Nephron (organoid): Measurements from ENCODE around the gene URI1.
A peak's percentile ranks its signal among the peaks of the same experiment; 100 is the strongest.
"Not testable (repeated sequence)": the region's sequence is repeated elsewhere in the genome, so short reads cannot be mapped to it uniquely, and the experiment has no call there.

Experiments used
- H3K27ac Mint-ChIP-seq, 3 experiments: 2 replicates each; pipeline ENCODE4 v1.8.0; 2020; ENCODE audit warnings: mixed read lengths in 3 of 3, mild to moderate bottlenecking in 2 of 3, moderate library complexity in 1 of 3
- H3K27me3 Mint-ChIP-seq: 2 replicates; pipeline ENCODE4 v1.8.0; 2021; ENCODE audit warnings: low read depth, mild to moderate bottlenecking, moderate library complexity, mixed read lengths
- H3K36me3 Mint-ChIP-seq: 2 replicates; pipeline ENCODE4 v1.8.0; 2020; ENCODE audit warnings: low read depth, mixed read lengths
- H3K4me1 Mint-ChIP-seq: 2 replicates; pipeline ENCODE4 v1.8.0; 2020; ENCODE audit warnings: mixed read lengths
- H3K4me3 Mint-ChIP-seq, 3 experiments: 2 replicates each; pipeline ENCODE4 v1.8.0; 2020; ENCODE audit warnings: mild to moderate bottlenecking in 3 of 3, mixed read lengths in 3 of 3, moderate library complexity in 2 of 3
- H3K9me3 Mint-ChIP-seq: 2 replicates; pipeline ENCODE4 v1.8.0; 2020; ENCODE audit warnings: mixed read lengths
- TF ChIP-seq, protein P1 (sequence below), 3 experiments: fragments of 200-600 bp; sonication (generic); IDR thresholded peaks; one replicate each; pipeline ENCODE4 v1.5.0; 2021; ENCODE audit warnings: antibody characterized with exemption in 3 of 3; ENCODE audit not compliant: unreplicated experiment in 3 of 3

Gene URI1

DNA sequence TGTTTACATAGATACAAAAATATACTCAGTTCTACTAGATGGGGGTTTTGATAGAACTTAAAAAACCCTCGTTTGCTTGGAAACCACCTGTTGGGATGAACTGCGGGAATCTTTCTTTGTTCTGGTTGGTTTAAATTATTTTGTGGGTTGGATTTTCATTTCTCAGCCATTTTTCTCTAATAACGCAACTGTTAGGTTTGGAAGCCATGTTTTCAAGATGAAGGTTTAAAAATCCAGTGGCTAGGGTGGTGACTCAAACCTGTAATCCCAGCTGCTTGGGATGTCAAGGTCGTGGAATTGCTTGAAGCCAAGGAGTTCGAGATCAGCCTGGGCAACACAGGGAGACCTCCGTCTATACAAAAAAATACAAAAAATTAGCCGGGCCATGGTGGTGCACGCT is 1.6 kb downstream of the URI1 start:
- peaks cover 9% of the 10 kb centered on the region for H3K27me3 Mint-ChIP-seq
- H3K4me3 Mint-ChIP-seq: peak overlapping the region; percentile 98 to 99 (median 99)
- peak overlapping the region; percentile 69 to 89 (median 84) for H3K27ac Mint-ChIP-seq
- peaks cover 16% of the 10 kb centered on the region for H3K36me3 Mint-ChIP-seq
- peaks cover 15% of the 10 kb centered on the region for H3K9me3 Mint-ChIP-seq
- H3K4me1 Mint-ChIP-seq: peaks cover 37% of the 10 kb centered on the region
- TF ChIP-seq, protein P1, sequence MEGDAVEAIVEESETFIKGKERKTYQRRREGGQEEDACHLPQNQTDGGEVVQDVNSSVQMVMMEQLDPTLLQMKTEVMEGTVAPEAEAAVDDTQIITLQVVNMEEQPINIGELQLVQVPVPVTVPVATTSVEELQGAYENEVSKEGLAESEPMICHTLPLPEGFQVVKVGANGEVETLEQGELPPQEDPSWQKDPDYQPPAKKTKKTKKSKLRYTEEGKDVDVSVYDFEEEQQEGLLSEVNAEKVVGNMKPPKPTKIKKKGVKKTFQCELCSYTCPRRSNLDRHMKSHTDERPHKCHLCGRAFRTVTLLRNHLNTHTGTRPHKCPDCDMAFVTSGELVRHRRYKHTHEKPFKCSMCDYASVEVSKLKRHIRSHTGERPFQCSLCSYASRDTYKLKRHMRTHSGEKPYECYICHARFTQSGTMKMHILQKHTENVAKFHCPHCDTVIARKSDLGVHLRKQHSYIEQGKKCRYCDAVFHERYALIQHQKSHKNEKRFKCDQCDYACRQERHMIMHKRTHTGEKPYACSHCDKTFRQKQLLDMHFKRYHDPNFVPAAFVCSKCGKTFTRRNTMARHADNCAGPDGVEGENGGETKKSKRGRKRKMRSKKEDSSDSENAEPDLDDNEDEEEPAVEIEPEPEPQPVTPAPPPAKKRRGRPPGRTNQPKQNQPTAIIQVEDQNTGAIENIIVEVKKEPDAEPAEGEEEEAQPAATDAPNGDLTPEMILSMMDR (IDR thresholded peaks at IDR 0.05; ENCODE audit: unreplicated experiment in 3 of 3): no peak

GRCh38 chr19:29944390-29945012 is 2.5 kb downstream of the URI1 start:
- H3K27ac Mint-ChIP-seq: peak overlapping the region; percentile 30 to 61 (median 57)

DNA sequence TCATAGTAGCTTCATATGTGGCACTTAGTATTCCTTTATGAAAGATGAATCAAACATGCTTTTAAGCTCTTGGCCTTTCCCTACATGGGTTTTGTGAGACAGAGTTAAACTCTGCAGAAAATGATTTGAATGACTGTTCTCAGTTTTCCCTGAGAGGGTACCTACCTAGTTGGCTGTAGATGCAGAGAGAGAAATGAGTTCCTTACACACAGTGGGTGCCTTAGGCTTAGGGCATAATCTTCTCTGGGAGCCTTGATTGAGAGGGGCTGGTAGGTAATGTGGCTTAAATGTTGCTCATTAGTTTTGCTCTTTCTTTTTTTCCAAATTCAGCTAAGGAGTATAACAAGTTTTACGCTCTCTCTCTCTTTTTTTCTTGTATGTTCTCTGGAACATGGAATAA is 3.0 kb downstream of the URI1 start:
- peaks cover 20% of the 10 kb centered on the region for H3K36me3 Mint-ChIP-seq
- peak overlapping the region; percentile 54 to 76 (median 60) for H3K4me3 Mint-ChIP-seq
- H3K4me1 Mint-ChIP-seq: peaks cover 37% of the 10 kb centered on the region
- H3K27ac Mint-ChIP-seq: peak overlapping the region; percentile 30 to 61 (median 57)
- H3K27me3 Mint-ChIP-seq: peaks cover 5% of the 10 kb centered on the region
- TF ChIP-seq, protein P1 (IDR thresholded peaks at IDR 0.05; ENCODE audit: unreplicated experiment in 3 of 3): no peak
- peaks cover 11% of the 10 kb centered on the region for H3K9me3 Mint-ChIP-seq

More at GRCh38 chr19:29944390-29945012, 2.5 kb downstream of the URI1 start:
- peaks cover 9% of the 10 kb centered on the region for H3K27me3 Mint-ChIP-seq
- peaks cover 18% of the 10 kb centered on the region for H3K36me3 Mint-ChIP-seq
- H3K4me3 Mint-ChIP-seq: peak overlapping the region; percentile 60 to 83 (median 76)
- TF ChIP-seq, protein P1 (IDR thresholded peaks at IDR 0.05; ENCODE audit: unreplicated experiment in 3 of 3): no peak
- peaks cover 37% of the 10 kb centered on the region for H3K4me1 Mint-ChIP-seq
- H3K9me3 Mint-ChIP-seq: peaks cover 15% of the 10 kb centered on the region

GRCh38 chr19:29945433-29945832 is 3.4 kb downstream of the URI1 start:
- TF ChIP-seq, protein P1 (IDR thresholded peaks at IDR 0.05; ENCODE audit: unreplicated experiment in 3 of 3): no peak
- Mint-ChIP-seq H3K27me3 (peaks cover 2% of the 10 kb centered on the region), H3K4me1 (peaks cover 37% of the 10 kb centered on the region), H3K36me3 (peaks cover 24% of the 10 kb centered on the region), H3K27ac (peak overlapping the region; percentile 30 to 61 (median 57)), H3K4me3 (peak overlapping the region; percentile 47 to 63 (median 54)), H3K9me3 (peaks cover 14% of the 10 kb centered on the region)

DNA sequence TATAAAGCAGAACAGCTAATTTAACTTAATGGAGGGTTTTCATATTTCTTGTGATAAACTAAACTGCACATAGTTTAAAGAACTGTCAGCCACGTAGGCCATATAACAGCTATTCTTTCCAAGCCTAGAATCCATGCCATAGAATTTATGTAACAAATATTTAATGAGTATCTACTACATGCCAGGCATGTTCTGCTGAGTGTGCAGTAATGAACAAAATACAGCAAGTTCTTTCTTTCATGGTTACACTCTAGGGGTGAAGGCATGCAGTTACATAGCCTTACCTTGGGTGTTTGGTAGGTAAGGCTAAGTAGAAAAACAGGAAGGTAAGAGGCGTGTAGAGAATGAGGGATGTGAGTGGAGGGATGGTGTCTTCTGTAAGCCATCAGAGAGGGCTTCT is 4.6 kb downstream of the URI1 start:
- peaks cover 16% of the 10 kb centered on the region for H3K9me3 Mint-ChIP-seq
- TF ChIP-seq, protein P1 (IDR thresholded peaks at IDR 0.05; ENCODE audit: unreplicated experiment in 3 of 3): no peak
- no peak overlapping the region for H3K4me3 Mint-ChIP-seq
- peaks cover 37% of the 10 kb centered on the region for H3K4me1 Mint-ChIP-seq
- peak overlapping the region in 1 of 3 experiments; percentile 4 for H3K27ac Mint-ChIP-seq
- peaks cover 34% of the 10 kb centered on the region for H3K36me3 Mint-ChIP-seq
- no peaks in the 10 kb centered on the region for H3K27me3 Mint-ChIP-seq

DNA sequence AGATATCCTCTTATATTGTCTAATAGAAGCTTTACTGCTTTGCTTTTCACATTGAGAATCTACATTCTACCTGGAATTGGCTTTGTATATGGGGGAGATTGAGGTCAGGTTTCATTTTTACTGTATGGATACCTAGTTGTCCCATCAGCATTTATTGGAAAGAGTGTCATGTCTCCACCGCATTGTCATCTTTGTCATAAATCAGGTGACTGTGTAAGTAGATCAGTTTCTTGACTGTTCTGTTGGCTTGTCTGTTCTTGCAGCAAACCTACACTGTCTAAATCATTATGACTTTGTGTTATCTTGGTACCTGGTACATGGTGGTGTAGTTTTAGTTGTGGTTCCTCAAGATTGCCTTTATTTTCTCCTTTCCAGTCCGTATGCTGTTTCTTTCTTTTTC is 5.8 kb downstream of the URI1 start:
- TF ChIP-seq, protein P1 (IDR thresholded peaks at IDR 0.05; ENCODE audit: unreplicated experiment in 3 of 3): no peak
- H3K4me3 Mint-ChIP-seq: no peak overlapping the region
- H3K27me3 Mint-ChIP-seq: no peaks in the 10 kb centered on the region

GRCh38 chr19:29948759-29949470 is 6.9 kb downstream of the URI1 start:
- Mint-ChIP-seq H3K9me3 (peaks cover 16% of the 10 kb centered on the region), H3K4me3 (peak overlapping the region in 1 of 3 experiments; percentile 28), H3K27ac (peak overlapping the region; percentile 4 to 96 (median 94)), H3K4me1 (peaks cover 28% of the 10 kb centered on the region), H3K36me3 (peaks cover 47% of the 10 kb centered on the region)
- not testable (repeated sequence) for H3K27me3 Mint-ChIP-seq

More for the DNA sequence above, 5.8 kb downstream of the URI1 start:
- H3K36me3 Mint-ChIP-seq: peaks cover 42% of the 10 kb centered on the region
- H3K9me3 Mint-ChIP-seq: peaks cover 16% of the 10 kb centered on the region
- peaks cover 37% of the 10 kb centered on the region for H3K4me1 Mint-ChIP-seq
- H3K27ac Mint-ChIP-seq: peak overlapping the region; percentile 4 to 96 (median 94)
